Activated naive CD8-positive, alpha-beta T cell treated with anti-CD3 and anti-CD28 coated beads, Interleukin-2, amount 10 ng/mL, durations not matched to agents 7 days and 5 days (primary cell): ENCODE results near the gene DOCK10. TPM values are rescaled to one million over a fixed set of nuclear protein-coding genes. Genes with fewer than 3 reads are reported as not detected.
A peak's percentile ranks its signal among the peaks of the same experiment; 100 is the strongest.

Experiments
- ATAC-seq: fragments of 150-1000 bp; cut with Tn5 transposase; one replicate; pipeline ENCODE4 v1.10.0; 2021; ENCODE audit warnings: low read depth, moderate library complexity
- POLR2A ChIA-PET: fragments of 350-600 bp; sonication (Branson Sonifier 250); formaldehyde crosslinking; loops from one replicate; lab custom pipeline; 2021; ENCODE audit warnings: antibody characterized with exemption; lab: Charles Lee
- DNase-seq: peaks from one replicate; pipeline ENCODE4 v3.0.0; 2021
- H3K27ac Mint-ChIP-seq: one replicate; pipeline ENCODE4 v1.8.0; 2022; ENCODE audit warnings: mild to moderate bottlenecking, mixed read lengths
- H3K27me3 Mint-ChIP-seq: one replicate; pipeline ENCODE4 v1.8.0; 2022; ENCODE audit warnings: mild to moderate bottlenecking, moderate library complexity, mixed read lengths
- H3K36me3 Mint-ChIP-seq: one replicate; pipeline ENCODE4 v1.8.0; 2021; ENCODE audit warnings: mild to moderate bottlenecking, mixed read lengths
- H3K4me1 Mint-ChIP-seq: one replicate; pipeline ENCODE4 v1.8.0; 2021; ENCODE audit warnings: mixed read lengths
- H3K4me3 Mint-ChIP-seq: one replicate; pipeline ENCODE4 v1.8.0; 2022; ENCODE audit warnings: mild to moderate bottlenecking, moderate library complexity, mixed read lengths
- H3K9me3 Mint-ChIP-seq: one replicate; pipeline ENCODE4 v1.8.0; 2021; ENCODE audit warnings: mixed read lengths
- total RNA-seq, 2 experiments: library from RNA; stranded (reverse); gene quantifications; one replicate each; pipeline ENCODE4 v1.2.3, GENCODE V29; 2021

DOCK10 gene
- total RNA-seq, 2 experiments from 2014 or later, result 259 to 273 TPM

- H3K4me1 Mint-ChIP-seq, result no peaks in the 10 kb centered on the region
- no peak overlapping the region for H3K27ac Mint-ChIP-seq
- H3K36me3 Mint-ChIP-seq, result peaks cover 63% of the 10 kb centered on the region
- no peak overlapping the region for H3K4me3 Mint-ChIP-seq
- no peaks in the 10 kb centered on the region for H3K9me3 Mint-ChIP-seq
- H3K27me3 Mint-ChIP-seq, result no peaks in the 10 kb centered on the region
- no peak for ATAC-seq
- no peak for DNase-seq
- POLR2A ChIA-PET, result interaction anchor here (1.4 kb wide), 1 partner anchor 15 kb away, joined by 3 read pairs; no protein-coding TSS in a partner anchor
These were observed 210.7 kb downstream of the DOCK10 start for GRCh38 chr2:224831530-224831929.

GRCh38 chr2:224820283-224820991, 221.8 kb downstream of the DOCK10 start:
- no peak overlapping the region for H3K4me3 Mint-ChIP-seq
- H3K4me1 Mint-ChIP-seq, result peaks cover 5% of the 10 kb centered on the region
- peaks cover 4% of the 10 kb centered on the region for H3K9me3 Mint-ChIP-seq
- no peak for DNase-seq
- no peak for ATAC-seq
- POLR2A ChIA-PET, result no interaction called here
- H3K36me3 Mint-ChIP-seq, result peaks cover 64% of the 10 kb centered on the region
- no peak overlapping the region for H3K27ac Mint-ChIP-seq
- H3K27me3 Mint-ChIP-seq, result no peaks in the 10 kb centered on the region

GRCh38 chr2:224819075-224819474, 223.2 kb downstream of the DOCK10 start:
- Mint-ChIP-seq H3K27me3 (no peaks in the 10 kb centered on the region), H3K9me3 (peaks cover 4% of the 10 kb centered on the region), H3K27ac (peak overlapping the region; percentile 21), H3K4me3 (no peak overlapping the region), H3K36me3 (peaks cover 64% of the 10 kb centered on the region), H3K4me1 (peaks cover 5% of the 10 kb centered on the region)
- DNase-seq (no peak), ATAC-seq (no peak)
- POLR2A ChIA-PET, result no interaction called here

GRCh38 chr2:224817676-224818075, 224.6 kb downstream of the DOCK10 start:
- H3K27me3 Mint-ChIP-seq, result no peaks in the 10 kb centered on the region
- H3K27ac Mint-ChIP-seq, result no peak overlapping the region
- POLR2A ChIA-PET, result no interaction called here
- H3K4me1 Mint-ChIP-seq, result peaks cover 5% of the 10 kb centered on the region
- H3K4me3 Mint-ChIP-seq, result no peak overlapping the region
- DNase-seq (no peak), ATAC-seq (no peak)
- H3K9me3 Mint-ChIP-seq, result peaks cover 4% of the 10 kb centered on the region
- peaks cover 66% of the 10 kb centered on the region for H3K36me3 Mint-ChIP-seq

DNA sequence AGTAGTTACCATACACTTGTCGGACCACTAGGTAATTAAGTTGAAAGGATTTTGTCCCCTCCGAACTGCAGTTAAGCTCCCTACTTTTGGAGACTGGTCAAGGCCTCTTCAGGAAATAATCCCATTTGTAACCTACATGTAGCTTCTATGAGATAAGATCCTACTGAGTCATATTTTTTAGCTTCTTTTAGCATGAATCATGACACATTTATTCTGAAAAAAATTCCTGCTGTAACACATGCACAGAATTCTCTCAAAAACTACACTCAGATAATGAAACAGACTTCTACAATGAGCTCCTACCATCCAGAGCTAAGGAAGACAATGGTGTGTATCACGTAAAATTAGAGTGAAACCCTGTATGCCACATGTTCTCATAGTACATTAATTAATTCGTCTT, 225.5 kb downstream of the DOCK10 start:
- POLR2A ChIA-PET, result interaction anchor here (0.6 to 1.4 kb wide), 2 partner anchors 15 to 22 kb away, joined by 3 to 5 read pairs; no protein-coding TSS in a partner anchor
- ATAC-seq, result no peak
- Mint-ChIP-seq H3K36me3 (peaks cover 67% of the 10 kb centered on the region), H3K9me3 (peaks cover 5% of the 10 kb centered on the region), H3K27me3 (no peaks in the 10 kb centered on the region), H3K4me3 (no peak overlapping the region), H3K27ac (no peak overlapping the region), H3K4me1 (peaks cover 5% of the 10 kb centered on the region)
- DNase-seq, result no peak

- POLR2A ChIA-PET, result no interaction called here
- ATAC-seq, result no peak
- no peak overlapping the region for H3K27ac Mint-ChIP-seq
- peaks cover 69% of the 10 kb centered on the region for H3K36me3 Mint-ChIP-seq
- no peaks in the 10 kb centered on the region for H3K27me3 Mint-ChIP-seq
- DNase-seq, result no peak
- peaks cover 1% of the 10 kb centered on the region for H3K4me1 Mint-ChIP-seq
- H3K9me3 Mint-ChIP-seq, result peaks cover 5% of the 10 kb centered on the region
- H3K4me3 Mint-ChIP-seq, result no peak overlapping the region
These were observed 228.7 kb downstream of the DOCK10 start for GRCh38 chr2:224813578-224813977.

GRCh38 chr2:224807153-224807964, 234.9 kb downstream of the DOCK10 start:
- peaks cover 46% of the 10 kb centered on the region for H3K36me3 Mint-ChIP-seq
- H3K9me3 Mint-ChIP-seq, result peaks cover 2% of the 10 kb centered on the region
- POLR2A ChIA-PET, result no interaction called here
- H3K27ac Mint-ChIP-seq, result no peak overlapping the region
- no peak for ATAC-seq
- no peaks in the 10 kb centered on the region for H3K4me1 Mint-ChIP-seq
- no peaks in the 10 kb centered on the region for H3K27me3 Mint-ChIP-seq
- no peak for DNase-seq
- no peak overlapping the region for H3K4me3 Mint-ChIP-seq

DNA sequence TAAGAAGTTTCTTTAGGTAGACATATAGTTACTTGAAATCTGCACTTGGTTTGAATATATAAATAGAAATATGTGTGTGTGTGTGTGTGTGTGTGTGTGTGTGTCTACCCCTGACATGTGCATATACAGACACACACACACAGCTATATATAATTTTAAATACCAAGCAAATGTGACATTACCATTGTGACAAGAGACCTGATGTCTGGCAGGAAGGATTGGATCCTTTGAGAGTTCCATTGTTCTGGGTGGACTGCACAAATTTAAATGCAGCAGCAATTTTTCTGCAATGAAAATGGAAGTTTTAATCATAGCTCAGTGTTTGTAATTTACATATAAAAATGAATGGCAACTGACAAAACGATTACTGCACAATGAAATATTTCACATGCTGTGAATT, 238.3 kb downstream of the DOCK10 start:
- Mint-ChIP-seq H3K9me3 (no peaks in the 10 kb centered on the region), H3K27me3 (no peaks in the 10 kb centered on the region), H3K36me3 (peaks cover 42% of the 10 kb centered on the region), H3K4me3 (no peak overlapping the region), H3K27ac (no peak overlapping the region), H3K4me1 (no peaks in the 10 kb centered on the region)
- ATAC-seq (no peak), DNase-seq (no peak)
- POLR2A ChIA-PET, result no interaction called here

DNA sequence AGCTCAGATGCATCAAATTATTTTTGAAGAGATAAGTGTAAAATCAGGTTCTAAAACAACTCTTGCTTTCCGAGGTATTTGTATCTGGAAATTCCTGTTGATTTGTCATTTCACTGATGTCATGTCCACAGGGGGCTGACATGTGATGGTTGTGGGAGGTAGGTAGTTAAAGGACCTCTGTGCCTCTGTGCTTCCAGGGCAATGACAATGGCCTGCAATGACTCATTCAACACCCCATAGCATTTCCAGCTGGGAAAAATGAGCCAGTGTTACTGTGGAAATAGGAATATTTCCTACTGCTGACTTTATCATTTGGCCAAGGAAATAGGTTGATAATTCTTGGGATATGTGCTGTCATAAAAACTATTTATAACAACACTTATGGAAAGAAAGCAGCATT, 239.9 kb downstream of the DOCK10 start:
- DNase-seq, result no peak
- no peaks in the 10 kb centered on the region for H3K4me1 Mint-ChIP-seq
- H3K9me3 Mint-ChIP-seq, result no peaks in the 10 kb centered on the region
- ATAC-seq, result no peak
- H3K27ac Mint-ChIP-seq, result no peak overlapping the region
- POLR2A ChIA-PET, result no interaction called here
- H3K36me3 Mint-ChIP-seq, result peaks cover 36% of the 10 kb centered on the region
- no peaks in the 10 kb centered on the region for H3K27me3 Mint-ChIP-seq
- no peak overlapping the region for H3K4me3 Mint-ChIP-seq

DNA sequence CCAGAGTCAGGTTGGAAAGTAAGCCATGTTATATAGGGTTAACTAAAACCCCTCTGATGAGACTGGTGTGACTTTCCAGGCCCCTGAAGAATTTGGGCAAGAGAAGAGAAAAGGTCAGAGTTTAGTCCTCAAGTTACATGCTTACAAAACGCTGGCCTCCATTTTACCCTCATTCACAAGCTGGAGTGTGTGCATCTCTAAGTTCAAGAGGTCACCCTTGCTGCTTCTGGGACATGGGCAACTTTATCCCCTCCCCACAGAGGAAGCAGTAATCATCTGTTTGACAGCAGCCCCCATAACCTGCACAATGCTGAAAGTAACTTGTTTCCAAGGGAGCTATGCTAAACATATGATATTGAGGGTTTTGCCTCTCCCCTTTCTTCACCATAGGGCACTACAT, 240.9 kb downstream of the DOCK10 start:
- no peaks in the 10 kb centered on the region for H3K9me3 Mint-ChIP-seq
- H3K4me1 Mint-ChIP-seq, result no peaks in the 10 kb centered on the region
- no peaks in the 10 kb centered on the region for H3K27me3 Mint-ChIP-seq
- POLR2A ChIA-PET, result no interaction called here
- H3K36me3 Mint-ChIP-seq, result peaks cover 30% of the 10 kb centered on the region
- no peak overlapping the region for H3K4me3 Mint-ChIP-seq
- ATAC-seq, result no peak
- no peak for DNase-seq
- H3K27ac Mint-ChIP-seq, result no peak overlapping the region

GRCh38 chr2:224799691-224800090, 242.6 kb downstream of the DOCK10 start:
- POLR2A ChIA-PET, result no interaction called here
- DNase-seq, result no peak
- H3K4me1 Mint-ChIP-seq, result no peaks in the 10 kb centered on the region
- H3K36me3 Mint-ChIP-seq, result peaks cover 33% of the 10 kb centered on the region
- no peak overlapping the region for H3K4me3 Mint-ChIP-seq
- no peak for ATAC-seq
- no peaks in the 10 kb centered on the region for H3K9me3 Mint-ChIP-seq
- H3K27ac Mint-ChIP-seq, result no peak overlapping the region
- no peaks in the 10 kb centered on the region for H3K27me3 Mint-ChIP-seq

DNA sequence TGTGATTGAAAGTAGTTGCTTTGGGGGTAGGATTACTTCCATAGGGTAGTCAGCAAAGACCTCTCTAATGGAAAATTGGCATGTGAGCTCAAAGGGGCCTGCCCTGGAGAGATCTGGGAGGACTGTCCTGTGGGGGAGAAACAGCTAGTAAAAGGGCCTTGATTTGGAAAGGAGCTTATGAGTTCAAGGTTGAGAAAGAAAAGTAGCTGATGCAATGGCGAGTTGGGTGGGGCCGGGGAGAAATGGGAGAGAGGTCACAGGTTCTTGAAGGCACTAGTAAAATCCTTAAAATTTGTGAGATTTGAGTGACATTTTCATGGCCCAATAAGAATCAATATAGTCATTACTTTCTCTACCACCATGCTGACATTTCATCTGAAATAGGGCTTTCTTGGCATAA, 244.1 kb downstream of the DOCK10 start:
- H3K36me3 Mint-ChIP-seq, result peaks cover 32% of the 10 kb centered on the region
- no peak for ATAC-seq
- DNase-seq, result no peak
- no peak overlapping the region for H3K4me3 Mint-ChIP-seq
- POLR2A ChIA-PET, result no interaction called here
- H3K27ac Mint-ChIP-seq, result peak overlapping the region; percentile 6
- no peaks in the 10 kb centered on the region for H3K4me1 Mint-ChIP-seq
- no peaks in the 10 kb centered on the region for H3K9me3 Mint-ChIP-seq
- no peaks in the 10 kb centered on the region for H3K27me3 Mint-ChIP-seq

GRCh38 chr2:224796695-224797305, 245.5 kb downstream of the DOCK10 start:
- Mint-ChIP-seq H3K4me3 (no peak overlapping the region), H3K36me3 (peaks cover 28% of the 10 kb centered on the region), H3K27ac (no peak overlapping the region), H3K9me3 (no peaks in the 10 kb centered on the region), H3K27me3 (no peaks in the 10 kb centered on the region), H3K4me1 (no peaks in the 10 kb centered on the region)
- DNase-seq, result no peak
- POLR2A ChIA-PET, result no interaction called here
- no peak for ATAC-seq
